Measurements from ENCODE around the gene KIAA1958.

KIAA1958 gene

GRCh38 chr9:112556497-112557442 is 70.1 kb downstream of the KIAA1958 start:
- Histone ChIP-seq H3K9me3 (no peaks in the 10 kb centered on the region; the same call in 1 of the 2 replicates), H3K27ac (no peak overlapping the region), H3K9ac (no peak overlapping the region), H3K4me3 (no peak overlapping the region), H3K36me3 (peaks cover 16% of the 10 kb centered on the region; the same call in 1 of the 2 replicates), H3K4me1 (no peaks in the 10 kb centered on the region), H3K4me2 (no peak overlapping the region), H4K20me1 (peaks cover 77% of the 10 kb centered on the region), H3K27me3 (no peaks in the 10 kb centered on the region)
- TF ChIP-seq Cebpa-rat (IDR thresholded peaks at IDR 0.05) = no peak

DNA sequence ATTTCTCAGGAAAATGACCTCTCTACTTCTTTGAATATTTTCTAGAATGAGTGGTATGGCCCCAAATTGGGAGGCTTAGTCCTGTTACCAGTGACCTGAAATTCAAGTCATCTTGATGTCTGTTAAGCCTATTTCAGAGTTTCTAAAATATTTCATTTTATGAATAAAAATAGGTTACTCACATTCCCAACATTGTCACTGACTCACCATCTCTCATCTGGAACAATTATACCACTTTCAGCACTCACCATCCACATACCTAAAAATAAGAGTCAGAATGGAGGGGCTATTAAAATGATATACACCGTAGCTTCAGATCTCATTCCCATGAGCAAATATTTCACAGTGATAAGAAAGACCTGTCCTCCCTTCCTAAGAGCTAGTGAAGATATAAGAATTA is 71.8 kb downstream of the KIAA1958 start:
- no peaks in the 10 kb centered on the region for H3K27me3 ChIP-seq
- H3K36me3 ChIP-seq = peaks cover 16% of the 10 kb centered on the region; the same call in 1 of the 2 replicates
- peaks cover 78% of the 10 kb centered on the region for H4K20me1 ChIP-seq
- no peaks in the 10 kb centered on the region for H3K4me1 ChIP-seq
- no peak overlapping the region for H3K9ac ChIP-seq
- H3K4me2 ChIP-seq = no peak overlapping the region
- H3K4me3 ChIP-seq = no peak overlapping the region
- H3K9me3 ChIP-seq = peaks cover 7% of the 10 kb centered on the region; the same call in 1 of the 2 replicates
- no peak overlapping the region for H3K27ac ChIP-seq
- TF ChIP-seq Cebpa-rat (IDR thresholded peaks at IDR 0.05) = no peak

- no peak for TF ChIP-seq Cebpa-rat (IDR thresholded peaks at IDR 0.05)
- Histone ChIP-seq H3K9me3 (peaks cover 10% of the 10 kb centered on the region; the same call in 1 of the 2 replicates), H3K27me3 (no peaks in the 10 kb centered on the region), H3K4me1 (no peaks in the 10 kb centered on the region), H4K20me1 (peaks cover 78% of the 10 kb centered on the region), H3K4me3 (no peak overlapping the region), H3K36me3 (peaks cover 16% of the 10 kb centered on the region; the same call in 1 of the 2 replicates), H3K27ac (no peak overlapping the region), H3K9ac (no peak overlapping the region), H3K4me2 (no peak overlapping the region)
Observed at GRCh38 chr9:112558978-112559377, 72.4 kb downstream of the KIAA1958 start.

GRCh38 chr9:112559629-112560413 is 73.2 kb downstream of the KIAA1958 start:
- H3K36me3 ChIP-seq = peaks cover 14% of the 10 kb centered on the region; the same call in 1 of the 2 replicates
- TF ChIP-seq Cebpa-rat (IDR thresholded peaks at IDR 0.05) = no peak
- H3K4me2 ChIP-seq = no peak overlapping the region
- no peak overlapping the region for H3K9ac ChIP-seq
- no peaks in the 10 kb centered on the region for H3K4me1 ChIP-seq
- H4K20me1 ChIP-seq = peaks cover 71% of the 10 kb centered on the region
- H3K27me3 ChIP-seq = no peaks in the 10 kb centered on the region
- no peak overlapping the region for H3K4me3 ChIP-seq
- no peak overlapping the region for H3K27ac ChIP-seq
- peaks cover 10% of the 10 kb centered on the region; the same call in 1 of the 2 replicates for H3K9me3 ChIP-seq

DNA sequence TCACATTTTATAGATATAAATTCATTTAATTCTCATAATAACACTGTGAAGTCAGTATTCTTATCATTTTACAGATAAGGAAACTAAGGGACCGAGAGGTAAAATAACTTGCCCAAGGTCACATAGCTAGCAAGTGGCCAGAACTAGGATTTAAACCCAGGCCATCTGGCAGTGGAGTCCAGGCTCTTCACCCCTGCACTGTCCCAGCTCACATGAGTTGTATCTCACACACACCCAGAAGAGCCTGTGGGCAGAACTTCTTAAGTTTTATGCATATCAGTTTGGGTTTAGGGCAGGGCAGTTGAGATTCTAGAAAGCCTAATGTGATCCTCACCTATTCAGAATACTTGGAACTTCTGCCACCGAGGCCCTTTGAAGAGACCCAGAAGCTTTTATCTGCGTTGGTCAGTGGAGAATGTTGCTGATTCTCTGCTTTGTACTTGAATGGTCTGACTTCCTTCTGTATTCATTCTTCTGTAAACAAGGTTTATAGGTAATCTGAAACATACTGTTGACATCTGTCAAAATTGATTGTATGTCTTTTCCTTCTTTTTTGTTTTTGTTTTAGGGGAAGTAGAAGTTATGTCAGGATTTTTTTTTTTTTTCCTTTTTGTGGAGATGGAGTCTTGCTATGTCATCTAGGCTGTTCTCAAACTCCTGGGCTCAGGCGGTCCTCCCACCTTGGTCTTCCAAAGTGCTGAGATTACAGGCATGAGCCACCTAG is 75.8 kb downstream of the KIAA1958 start:
- no peak overlapping the region for H3K9ac ChIP-seq
- TF ChIP-seq Cebpa-rat (IDR thresholded peaks at IDR 0.05) = no peak
- peaks cover 45% of the 10 kb centered on the region for H4K20me1 ChIP-seq
- H3K9me3 ChIP-seq = peaks cover 10% of the 10 kb centered on the region; the same call in 1 of the 2 replicates
- no peak overlapping the region for H3K27ac ChIP-seq
- no peak overlapping the region for H3K4me3 ChIP-seq
- no peaks in the 10 kb centered on the region for H3K4me1 ChIP-seq
- H3K27me3 ChIP-seq = no peaks in the 10 kb centered on the region
- H3K4me2 ChIP-seq = no peak overlapping the region
- H3K36me3 ChIP-seq = no peaks in the 10 kb centered on the region

DNA sequence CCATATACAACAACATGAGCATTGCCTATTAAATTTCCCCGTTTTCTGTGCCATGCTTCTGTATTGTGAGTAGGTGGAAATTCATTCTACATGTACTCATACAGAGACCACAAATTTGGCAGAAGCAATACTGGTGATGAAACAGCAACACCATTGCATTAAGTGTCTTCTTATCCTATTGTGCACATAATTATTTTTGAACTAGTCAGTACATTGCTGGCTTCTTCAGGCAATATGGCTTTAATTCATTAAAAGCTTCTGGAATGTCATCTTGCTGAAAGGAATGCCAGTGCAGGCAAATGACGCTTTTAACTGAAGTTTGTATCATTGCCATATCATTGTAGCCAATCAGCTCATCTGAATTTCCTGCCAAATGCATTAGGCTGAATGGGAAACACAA is 82.6 kb downstream of the KIAA1958 start:
- Histone ChIP-seq H4K20me1 (peaks cover 60% of the 10 kb centered on the region), H3K36me3 (peaks cover 17% of the 10 kb centered on the region), H3K27me3 (no peaks in the 10 kb centered on the region), H3K27ac (no peak overlapping the region), H3K9me3 (no peaks in the 10 kb centered on the region), H3K4me3 (no peak overlapping the region), H3K4me1 (peaks cover 12% of the 10 kb centered on the region), H3K4me2 (no peak overlapping the region), H3K9ac (no peak overlapping the region)
- no peak for TF ChIP-seq Cebpa-rat (IDR thresholded peaks at IDR 0.05)

- Histone ChIP-seq H3K9me3 (no peaks in the 10 kb centered on the region), H3K27me3 (no peaks in the 10 kb centered on the region), H3K4me2 (no peak overlapping the region), H4K20me1 (peaks cover 70% of the 10 kb centered on the region), H3K4me1 (peaks cover 12% of the 10 kb centered on the region), H3K9ac (no peak overlapping the region), H3K4me3 (no peak overlapping the region), H3K27ac (no peak overlapping the region), H3K36me3 (peaks cover 32% of the 10 kb centered on the region)
- TF ChIP-seq Cebpa-rat (IDR thresholded peaks at IDR 0.05) = no peak
Observed at GRCh38 chr9:112570671-112571167, 84.1 kb downstream of the KIAA1958 start.

- Histone ChIP-seq H3K4me2 (peak overlapping the region; percentile 13; the same call in 1 of the 2 replicates), H3K9me3 (no peaks in the 10 kb centered on the region)
- TF ChIP-seq Cebpa-rat (IDR thresholded peaks at IDR 0.05) = no peak
Observed at GRCh38 chr9:112571624-112572355, 85.2 kb downstream of the KIAA1958 start.

More at GRCh38 chr9:112571624-112572355, 85.2 kb downstream of the KIAA1958 start:
- Histone ChIP-seq H3K4me1 (peaks cover 12% of the 10 kb centered on the region), H3K36me3 (peaks cover 35% of the 10 kb centered on the region), H3K27ac (no peak overlapping the region), H3K9ac (no peak overlapping the region), H3K4me3 (no peak overlapping the region), H4K20me1 (peaks cover 70% of the 10 kb centered on the region), H3K27me3 (no peaks in the 10 kb centered on the region)

Measured in BLaER1 (cell line).